Type B pancreatic cell (in vitro differentiated cells): ENCODE measurements around the gene CALY. TPM values are rescaled to one million over a fixed set of nuclear protein-coding genes. Genes with fewer than 3 reads are reported as not detected.

ENCODE experiments used
- DNase-seq: peaks from one replicate; pipeline ENCODE4 v3.0.0; 2021; ENCODE audit warnings: mixed read lengths; ENCODE audit not compliant: unreplicated experiment; ENCODE audit errors: extremely low spot score
- H3K27ac Mint-ChIP-seq: 2 replicates; pipeline ENCODE4 v1.8.0; 2021; ENCODE audit warnings: mild to moderate bottlenecking, mixed read lengths
- H3K27me3 Mint-ChIP-seq: 2 replicates; pipeline ENCODE4 v1.8.0; 2021; ENCODE audit warnings: mixed read lengths
- H3K36me3 Mint-ChIP-seq: 2 replicates; pipeline ENCODE4 v1.8.0; 2021; ENCODE audit warnings: mixed read lengths
- H3K4me1 Mint-ChIP-seq: one replicate; pipeline ENCODE4 v1.8.0; 2021; ENCODE audit warnings: mixed read lengths; ENCODE audit not compliant: unreplicated experiment
- H3K4me3 Mint-ChIP-seq: 2 replicates; pipeline ENCODE4 v1.8.0; 2021; ENCODE audit warnings: mild to moderate bottlenecking, mixed read lengths
- H3K9me3 Mint-ChIP-seq: 2 replicates; pipeline ENCODE4 v1.8.0; 2021; ENCODE audit warnings: mixed read lengths
- CTCF ChIP-seq: fragments of 200-600 bp; sonication (generic); conservative IDR thresholded peaks from 2 replicates; pipeline ENCODE4 v1.5.0; 2021; ENCODE audit warnings: antibody characterized with exemption, mild to moderate bottlenecking
- microRNA-seq: library from miRNA; unstranded; fragments of <30 nt; microRNA quantifications from one replicate; pipeline ENCODE4, GENCODE V29; 2020
- total RNA-seq: library from RNA; stranded (reverse); gene quantifications from 2 replicates; pipeline ENCODE4 v1.2.1, GENCODE V29; 2021; ENCODE audit warnings: low replicate concordance

Gene CALY
- total RNA-seq, 1 donor from 2014 or later, result 3.6 TPM

GRCh38 chr10:133275684-133276092 lies 61.0 kb downstream of the CALY start:
- H3K4me1 Mint-ChIP-seq, result peaks cover 8% of the 10 kb centered on the region
- peak overlapping the region; percentile 28 for H3K4me3 Mint-ChIP-seq
- DNase-seq, result no peak
- H3K9me3 Mint-ChIP-seq, result no peaks in the 10 kb centered on the region
- H3K36me3 Mint-ChIP-seq, result no peaks in the 10 kb centered on the region
- no peak for TF ChIP-seq CTCF
- H3K27ac Mint-ChIP-seq, result peak overlapping the region; percentile 81
- H3K27me3 Mint-ChIP-seq, result peaks cover 3% of the 10 kb centered on the region

GRCh38 chr10:133274751-133275683 lies 61.7 kb downstream of the CALY start:
- no peak for TF ChIP-seq CTCF
- Mint-ChIP-seq H3K4me3 (no peak overlapping the region), H3K36me3 (no peaks in the 10 kb centered on the region), H3K9me3 (no peaks in the 10 kb centered on the region), H3K27me3 (peaks cover 3% of the 10 kb centered on the region), H3K27ac (peak overlapping the region; percentile 81), H3K4me1 (peaks cover 8% of the 10 kb centered on the region)
- DNase-seq, result no peak

Small RNA genes within 50 kb of the gene (microRNA-seq; reads per million reads assigned to microRNA genes)
- gene MIR3944, result 1.7 reads per million

Other genes starting within 250 kb of the CALY start
- 0.99 and 1.6 TPM in 2 replicates for gene ADGRA1, start 249.0 kb downstream of the CALY start, total RNA-seq
- gene KNDC1, start 176.7 kb downstream of the CALY start, total RNA-seq, result 2.7 and 6.4 TPM in 2 replicates
- not detected in 2 replicates for gene UTF1, start 106.7 kb downstream of the CALY start, total RNA-seq
- gene VENTX, start 99.0 kb downstream of the CALY start, total RNA-seq, result not detected in 2 replicates
- gene ADAM8, start 60.0 kb downstream of the CALY start, total RNA-seq, result 6.2 and 7.1 TPM in 2 replicates
- gene TUBGCP2, start 28.0 kb downstream of the CALY start, total RNA-seq, result 57.9 and 58.6 TPM in 2 replicates
- gene ZNF511, start 28.0 kb downstream of the CALY start, total RNA-seq, result 39.7 and 51.9 TPM in 2 replicates
- gene PRAP1, start 10.5 kb upstream of the CALY start, total RNA-seq, result 1.3 and 2.8 TPM in 2 replicates
- gene FUOM, start 21.1 kb upstream of the CALY start, total RNA-seq, result 20.4 and 21.7 TPM in 2 replicates
- 106 and 127 TPM in 2 replicates for gene ECHS1, start 36.5 kb upstream of the CALY start, total RNA-seq
- gene PAOX, start 42.4 kb upstream of the CALY start, total RNA-seq, result 6.9 and 8.2 TPM in 2 replicates
- 79.1 and 89.6 TPM in 2 replicates for gene MTG1, start 57.3 kb upstream of the CALY start, total RNA-seq
- 0.21 and 0.56 TPM in 2 replicates for gene SPRN, start 87.7 kb upstream of the CALY start, total RNA-seq
- 1.2 and 1.4 TPM in 2 replicates for gene SCART1, start 117.0 kb upstream of the CALY start, total RNA-seq
- gene CYP2E1, start 190.5 kb upstream of the CALY start, total RNA-seq, result 0.53 and 0.62 TPM in 2 replicates
- gene SYCE1, start 228.7 kb upstream of the CALY start, total RNA-seq, result not detected in 2 replicates